Astrocyte of the spinal cord (primary cell): ENCODE measurements around the gene CCNYL1.
"Not testable (repeated sequence)": the region's sequence is repeated elsewhere in the genome, so short reads cannot be mapped to it uniquely, and the experiment has no call there.

ENCODE experiments used
- DNase-seq: peaks from one replicate; pipeline ENCODE4 v3.0.0; 2011; ENCODE audit warnings: low read depth, low spot score
- H3K4me3 ChIP-seq: 2 replicates; pipeline ENCODE4 v1.5.1; 2011; ENCODE audit warnings: low read depth, mild to moderate bottlenecking, low read length, moderate library complexity
- in situ Hi-C: cut with HindIII; loops from 2 replicates; pipeline ENCODE4 v1.10.0; 2017; ENCODE audit warnings: low sequenced_read_pairs
- TF ChIP-seq, protein P1 (sequence below): IDR thresholded peaks from 2 replicates; pipeline ENCODE4 v1.5.1; 2012; ENCODE audit warnings: low read depth, mild to moderate bottlenecking, low read length, inconsistent platforms

The CCNYL1 gene

DNA sequence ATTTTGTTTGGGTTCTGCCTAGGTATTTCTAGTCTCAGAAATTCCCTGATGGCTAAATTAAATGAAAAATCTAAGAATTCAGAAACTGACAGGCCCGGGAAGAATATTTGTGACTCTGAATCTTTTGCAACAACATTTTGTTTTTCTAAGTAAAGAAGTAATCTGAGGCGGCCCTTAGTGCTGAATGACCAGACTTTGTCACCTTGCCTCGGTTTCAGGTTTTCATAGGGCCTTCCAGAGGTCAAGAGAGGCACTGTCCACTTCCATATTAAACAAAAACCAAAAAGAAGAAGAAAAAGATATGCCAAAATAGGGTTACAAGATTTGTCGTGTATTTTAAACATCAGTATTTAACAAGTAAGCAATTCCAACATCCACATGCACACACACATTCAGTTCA, 16.1 kb upstream of the CCNYL1 start:
- TF ChIP-seq, protein P1, sequence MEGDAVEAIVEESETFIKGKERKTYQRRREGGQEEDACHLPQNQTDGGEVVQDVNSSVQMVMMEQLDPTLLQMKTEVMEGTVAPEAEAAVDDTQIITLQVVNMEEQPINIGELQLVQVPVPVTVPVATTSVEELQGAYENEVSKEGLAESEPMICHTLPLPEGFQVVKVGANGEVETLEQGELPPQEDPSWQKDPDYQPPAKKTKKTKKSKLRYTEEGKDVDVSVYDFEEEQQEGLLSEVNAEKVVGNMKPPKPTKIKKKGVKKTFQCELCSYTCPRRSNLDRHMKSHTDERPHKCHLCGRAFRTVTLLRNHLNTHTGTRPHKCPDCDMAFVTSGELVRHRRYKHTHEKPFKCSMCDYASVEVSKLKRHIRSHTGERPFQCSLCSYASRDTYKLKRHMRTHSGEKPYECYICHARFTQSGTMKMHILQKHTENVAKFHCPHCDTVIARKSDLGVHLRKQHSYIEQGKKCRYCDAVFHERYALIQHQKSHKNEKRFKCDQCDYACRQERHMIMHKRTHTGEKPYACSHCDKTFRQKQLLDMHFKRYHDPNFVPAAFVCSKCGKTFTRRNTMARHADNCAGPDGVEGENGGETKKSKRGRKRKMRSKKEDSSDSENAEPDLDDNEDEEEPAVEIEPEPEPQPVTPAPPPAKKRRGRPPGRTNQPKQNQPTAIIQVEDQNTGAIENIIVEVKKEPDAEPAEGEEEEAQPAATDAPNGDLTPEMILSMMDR, result no peak
- no peak overlapping the region for H3K4me3 ChIP-seq
- in situ Hi-C loops, result no loop called here
- no peak for DNase-seq

DNA sequence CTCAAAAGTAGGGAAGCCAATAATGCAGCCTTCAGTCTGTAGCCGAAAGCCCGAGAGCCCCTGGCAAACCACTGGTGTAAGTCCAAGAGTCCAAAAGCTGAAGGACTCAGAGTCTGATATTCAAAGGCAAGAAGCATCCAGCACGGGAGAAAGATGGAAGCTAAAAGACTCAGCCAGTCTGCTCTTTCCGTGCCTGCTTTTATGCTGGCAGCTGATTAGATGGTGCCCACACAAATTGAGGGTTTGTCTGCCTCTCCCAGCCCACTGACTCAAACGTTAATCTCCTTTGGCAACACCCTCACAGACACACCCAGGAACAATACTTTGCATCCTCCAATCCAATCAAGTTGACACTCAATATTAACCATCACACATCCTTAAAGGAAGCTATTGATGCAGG, 14.5 kb upstream of the CCNYL1 start:
- H3K4me3 ChIP-seq, in situ Hi-C loops, DNase-seq: not testable (repeated sequence)

- TF ChIP-seq, protein P1, result no peak
- H3K4me3 ChIP-seq, result no peak overlapping the region
- in situ Hi-C loops, result no loop called here
- DNase-seq, result no peak
These were observed 14.0 kb upstream of the CCNYL1 start for GRCh38 chr2:207697411-207697810.

DNA sequence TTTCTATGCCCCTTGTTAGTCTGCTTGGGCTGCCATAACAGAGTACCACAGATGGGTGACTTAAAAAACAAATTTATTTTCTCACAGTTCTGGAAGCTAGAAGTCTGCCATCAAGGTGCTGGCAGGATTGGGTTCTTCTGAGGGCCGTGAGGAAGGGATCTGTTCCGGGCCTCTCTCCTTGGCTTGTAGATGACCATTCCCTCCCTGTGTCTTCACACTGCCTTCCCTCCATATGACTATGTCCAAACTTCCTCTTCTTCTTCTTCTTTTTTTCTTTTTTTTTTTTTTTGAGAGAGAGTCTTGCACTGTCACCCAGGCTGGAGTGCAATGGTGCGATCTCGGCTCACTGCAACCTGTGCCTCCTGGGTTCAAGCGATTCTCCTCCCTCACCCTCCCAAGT, 13.1 kb upstream of the CCNYL1 start:
- TF ChIP-seq, protein P1, result no peak

GRCh38 chr2:207704078-207704477, 7.4 kb upstream of the CCNYL1 start:
- no peak for DNase-seq
- TF ChIP-seq, protein P1, result no peak
- no peak overlapping the region for H3K4me3 ChIP-seq
- in situ Hi-C loops, result no loop called here

More for the DNA sequence above, 13.1 kb upstream of the CCNYL1 start:
- in situ Hi-C loops, result no loop called here
- H3K4me3 ChIP-seq, result no peak overlapping the region
- DNase-seq, result no peak

- H3K4me3 ChIP-seq, result no peak overlapping the region
- TF ChIP-seq, protein P1, result no peak
- in situ Hi-C loops, result no loop called here
- DNase-seq, result no peak
These were observed 6.8 kb upstream of the CCNYL1 start for GRCh38 chr2:207704671-207705070.

DNA sequence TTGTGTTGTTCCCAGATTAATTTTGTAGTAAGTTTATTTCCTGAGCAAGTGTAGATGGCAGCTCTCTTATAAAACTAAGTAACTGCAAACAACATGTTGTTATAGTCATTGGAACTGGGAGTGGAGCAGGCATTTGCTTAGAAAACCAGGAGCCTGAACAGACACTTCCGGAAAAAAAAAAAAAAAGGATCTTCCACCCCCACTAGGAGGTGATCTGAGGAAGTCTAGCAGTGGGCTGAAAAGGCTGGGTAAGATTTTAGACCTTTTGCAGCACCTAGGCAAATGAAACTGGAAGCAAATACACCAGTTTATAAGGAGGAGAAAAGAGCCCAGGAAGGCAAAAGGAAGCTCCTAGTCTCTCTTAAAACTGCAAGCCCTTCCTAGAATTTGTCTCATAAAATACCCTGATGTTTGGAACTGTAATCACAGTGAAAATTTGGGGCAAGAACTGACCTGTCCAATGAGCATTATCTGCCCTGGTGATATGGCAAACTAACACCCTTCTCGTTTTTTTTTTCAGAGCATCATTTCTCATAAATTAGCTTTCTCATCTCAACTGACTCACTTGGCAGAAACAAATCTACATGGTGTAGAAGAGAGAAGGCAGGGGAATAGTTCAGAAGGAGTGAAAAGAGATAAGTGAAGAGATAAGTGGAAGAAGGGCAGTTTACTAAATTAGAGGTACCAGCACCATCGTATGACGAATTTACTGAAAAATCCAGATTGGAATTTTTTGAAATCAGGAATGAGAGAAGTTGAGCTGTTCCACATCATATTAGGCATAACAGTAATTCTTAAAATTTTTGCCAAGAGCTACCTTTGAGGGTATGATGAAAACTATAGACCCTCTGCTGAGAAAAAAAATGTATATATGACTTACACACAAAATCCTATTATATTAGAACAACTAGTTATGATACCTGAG, 4.2 kb upstream of the CCNYL1 start:
- DNase-seq, result no peak
- H3K4me3 ChIP-seq, result no peak overlapping the region
- in situ Hi-C loops, result no loop called here
- TF ChIP-seq, protein P1, result no peak
